DMS153 treated with DMSO at 0.1 percent for 48 hours (cell line): Measurements from ENCODE around the gene LY6G5C.

ENCODE experiments used
- DNase-seq: peaks from one replicate; lab custom pipeline; 2025; ENCODE audit not compliant: unreplicated experiment; lab: John Stamatoyannopoulos, UW

Gene LY6G5C

GRCh38 chr6:31691564-31692108 is 10.8 kb upstream of the LY6G5C start:
- DNase-seq: no peak

- no peak for DNase-seq
Observed at GRCh38 chr6:31691078-31691463, 10.2 kb upstream of the LY6G5C start.

GRCh38 chr6:31690231-31691077 is 9.6 kb upstream of the LY6G5C start:
- no peak for DNase-seq

- no peak for DNase-seq
Observed at GRCh38 chr6:31689249-31690110, 8.6 kb upstream of the LY6G5C start.

- DNase-seq: no peak
Observed at GRCh38 chr6:31687860-31688693, 7.2 kb upstream of the LY6G5C start.

GRCh38 chr6:31687321-31687720 is 6.5 kb upstream of the LY6G5C start:
- no peak for DNase-seq

- no peak for DNase-seq
Observed at GRCh38 chr6:31686483-31686882, 5.6 kb upstream of the LY6G5C start.

GRCh38 chr6:31683591-31683990 is 2.7 kb upstream of the LY6G5C start:
- no peak for DNase-seq

- DNase-seq: peak; percentile 60
Observed at GRCh38 chr6:31681135-31681671, 336 bp upstream of the LY6G5C start.

GRCh38 chr6:31677955-31678354 is 2.9 kb downstream of the LY6G5C start:
- no peak for DNase-seq

- DNase-seq: no peak
Observed at GRCh38 chr6:31676904-31677303, 4.0 kb downstream of the LY6G5C start.

GRCh38 chr6:31676322-31676903 is 4.5 kb downstream of the LY6G5C start:
- DNase-seq: no peak

GRCh38 chr6:31669676-31670075 is 11.2 kb downstream of the LY6G5C start, which contains the start of gene LY6G5B:
LY6G5B (plus strand) TSS chr6:31669976; CDS start chr6:31670951, 975 bp downstream.
- no peak for DNase-seq

- DNase-seq: no peak
Observed at GRCh38 chr6:31666337-31666965, 14.4 kb downstream of the LY6G5C start.

- DNase-seq: peak; percentile 96
Observed at GRCh38 chr6:31665501-31666336, 15.1 kb downstream of the LY6G5C start, which contains the start of gene CSNK2B. CSNK2B (plus strand) TSS chr6:31666080; CDS start chr6:31666832, 752 bp downstream.

- DNase-seq: peak; percentile 93
Observed at GRCh38 chr6:31664790-31665500, 15.9 kb downstream of the LY6G5C start, which contains the start of gene GPANK1. GPANK1 (minus strand) TSS chr6:31664997; CDS start chr6:31664478, 519 bp downstream.

- no peak for DNase-seq
Observed at GRCh38 chr6:31663961-31664789, 16.7 kb downstream of the LY6G5C start.
